Trophoblast cell (in vitro differentiated cells and primary cell): ENCODE results near the gene CACNB2.

Source experiments
- DNase-seq, 2 donors: peaks; one replicate each; pipeline ENCODE4 v3.0.0-alpha.2; 2016
- H2AFZ ChIP-seq: 2 replicates; pipeline ENCODE4 v1.6.1; 2013; ENCODE audit warnings: low read length, moderate library complexity, mild to moderate bottlenecking; ENCODE audit not compliant: insufficient read depth, poor library complexity
- H2AK5ac ChIP-seq: 2 replicates; pipeline ENCODE4 v1.6.1; 2013; ENCODE audit warnings: mild to moderate bottlenecking, low read length
- H2BK120ac ChIP-seq: 2 replicates; pipeline ENCODE4 v1.6.1; 2013; ENCODE audit warnings: low read length, mild to moderate bottlenecking, moderate library complexity; ENCODE audit not compliant: insufficient read depth, poor library complexity
- H2BK12ac ChIP-seq: 2 replicates; pipeline ENCODE4 v1.6.1; 2013; ENCODE audit warnings: mild to moderate bottlenecking, low read length, moderate library complexity
- H2BK5ac ChIP-seq: 2 replicates; pipeline ENCODE4 v1.6.1; 2013; ENCODE audit warnings: low read length, low read depth, moderate library complexity, mild to moderate bottlenecking; ENCODE audit not compliant: poor library complexity
- H3K14ac ChIP-seq: 2 replicates; pipeline ENCODE4 v1.6.1; 2013; ENCODE audit warnings: mild to moderate bottlenecking, low read length
- H3K18ac ChIP-seq: 2 replicates; pipeline ENCODE4 v1.6.1; 2013; ENCODE audit warnings: mild to moderate bottlenecking, low read length
- H3K23ac ChIP-seq: 2 replicates; pipeline ENCODE4 v1.6.1; 2013; ENCODE audit warnings: low read length
- H3K27ac ChIP-seq: 2 replicates; pipeline ENCODE4 v1.5.1; 2013; ENCODE audit warnings: low read depth, mild to moderate bottlenecking, inconsistent platforms, low read length, moderate library complexity
- H3K27me3 ChIP-seq: 2 replicates; pipeline ENCODE4 v1.6.1; 2013; ENCODE audit warnings: inconsistent platforms, mild to moderate bottlenecking, low read length, moderate library complexity; ENCODE audit not compliant: insufficient read depth
- H3K36me3 ChIP-seq, 2 experiments: 1 replicate in 1 of 2; 2 replicates in 1 of 2; pipeline ENCODE4 v1.6.1; 2013; ENCODE audit warnings: low read length in 2 of 2, mild to moderate bottlenecking in 2 of 2, moderate library complexity in 1 of 2; ENCODE audit not compliant: insufficient read depth in 2 of 2, control insufficient read depth in 1 of 2
- H3K4ac ChIP-seq: 2 replicates; pipeline ENCODE4 v1.6.1; 2013; ENCODE audit warnings: low read depth, mild to moderate bottlenecking, low read length, moderate library complexity
- H3K4me1 ChIP-seq, 2 experiments: 1 replicate in 1 of 2; 2 replicates in 1 of 2; pipeline ENCODE4 v1.6.1; 2013; ENCODE audit warnings: low read length in 2 of 2, mild to moderate bottlenecking in 2 of 2, moderate library complexity in 1 of 2; ENCODE audit not compliant: insufficient read depth in 2 of 2, control insufficient read depth in 1 of 2
- H3K4me2 ChIP-seq: 2 replicates; pipeline ENCODE4 v1.6.1; 2013; ENCODE audit warnings: inconsistent platforms, mild to moderate bottlenecking, low read length, moderate library complexity
- H3K4me3 ChIP-seq: 2 replicates; pipeline ENCODE4 v1.5.1; 2013; ENCODE audit warnings: mild to moderate bottlenecking, low read depth, low read length, inconsistent platforms
- H3K79me1 ChIP-seq: one replicate; pipeline ENCODE4 v1.6.1; 2013; ENCODE audit warnings: low read length
- H3K79me2 ChIP-seq: 2 replicates; pipeline ENCODE4 v1.6.1; 2013; ENCODE audit warnings: low read length, mild to moderate bottlenecking; ENCODE audit not compliant: control insufficient read depth, insufficient read depth, poor library complexity
- H3K9ac ChIP-seq: 2 replicates; pipeline ENCODE4 v1.6.1; 2013; ENCODE audit warnings: mild to moderate bottlenecking, low read length
- H3K9me3 ChIP-seq: 2 replicates; pipeline ENCODE4 v1.6.1; 2013; ENCODE audit warnings: low read depth, mild to moderate bottlenecking, control low read depth, inconsistent platforms, low read length; ENCODE audit not compliant: insufficient read depth
- H4K12ac ChIP-seq: 2 replicates; pipeline ENCODE4 v1.6.1; 2013; ENCODE audit warnings: low read depth, mild to moderate bottlenecking, low read length, moderate library complexity
- H4K8ac ChIP-seq: 2 replicates; pipeline ENCODE4 v1.6.1; 2013; ENCODE audit warnings: low read depth, mild to moderate bottlenecking, low read length, moderate library complexity
- H4K91ac ChIP-seq: one replicate; pipeline ENCODE4 v1.6.1; 2013; ENCODE audit warnings: low read depth, mild to moderate bottlenecking, low read length, moderate library complexity
- WGBS: extraction: QIAGEN DNeasy Blood & Tissue Kit; methylation state at CpG from one replicate; pipeline ENCODE4 v1.1.7; 2013; ENCODE audit warnings: missing lambda C conversion rate; ENCODE audit not compliant: insufficient read length, insufficient coverage; ENCODE audit errors: extremely low coverage; 5-methylcytosine and 5-hydroxymethylcytosine counted together

CACNB2 gene

DNA sequence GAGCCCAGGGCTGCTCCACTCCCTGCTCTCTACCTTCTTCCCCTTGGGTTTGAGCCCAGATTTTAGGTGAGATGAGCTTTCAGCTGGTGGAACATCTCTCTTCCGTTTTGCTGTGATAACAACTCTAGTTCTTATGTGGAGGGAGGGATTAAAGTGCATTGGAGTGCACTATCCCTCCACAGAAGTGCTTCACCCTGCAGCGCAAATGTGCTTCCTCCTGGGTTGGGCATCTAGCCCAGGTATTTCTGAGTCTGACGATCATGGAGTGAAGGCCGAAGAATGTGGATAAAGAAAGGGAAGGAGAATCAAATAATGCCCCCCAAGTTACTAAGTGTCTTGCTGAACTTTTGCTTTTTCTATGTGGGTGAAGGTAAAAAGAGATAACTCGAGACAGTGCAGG, 157.4 kb downstream of the CACNB2 start:
- no peaks in the 10 kb centered on the region for H3K9me3 ChIP-seq
- H4K91ac ChIP-seq: no peak overlapping the region
- no peaks in the 10 kb centered on the region for H3K36me3 ChIP-seq
- no peaks in the 10 kb centered on the region for H3K79me2 ChIP-seq
- H3K27ac ChIP-seq: no peak overlapping the region
- no CpG with 5 or more reads among the region's 5 CpGs for WGBS
- DNase-seq: no peak
- no peak overlapping the region for H3K18ac ChIP-seq
- no peak overlapping the region for H2BK120ac ChIP-seq
- H3K9ac ChIP-seq: no peak overlapping the region
- H2BK12ac ChIP-seq: no peak overlapping the region
- H4K12ac ChIP-seq: no peak overlapping the region
- no peak overlapping the region for H3K4me2 ChIP-seq
- no peaks in the 10 kb centered on the region for H3K4me1 ChIP-seq
- no peak overlapping the region for H2AK5ac ChIP-seq
- no peak overlapping the region for H3K4ac ChIP-seq
- no peaks in the 10 kb centered on the region for H3K27me3 ChIP-seq
- no peak overlapping the region for H3K23ac ChIP-seq
- no peak overlapping the region for H2AFZ ChIP-seq
- no peak overlapping the region for H2BK5ac ChIP-seq
- no peaks in the 10 kb centered on the region for H3K79me1 ChIP-seq
- H3K4me3 ChIP-seq: no peak overlapping the region
- no peak overlapping the region for H3K14ac ChIP-seq
- H4K8ac ChIP-seq: no peak overlapping the region

DNA sequence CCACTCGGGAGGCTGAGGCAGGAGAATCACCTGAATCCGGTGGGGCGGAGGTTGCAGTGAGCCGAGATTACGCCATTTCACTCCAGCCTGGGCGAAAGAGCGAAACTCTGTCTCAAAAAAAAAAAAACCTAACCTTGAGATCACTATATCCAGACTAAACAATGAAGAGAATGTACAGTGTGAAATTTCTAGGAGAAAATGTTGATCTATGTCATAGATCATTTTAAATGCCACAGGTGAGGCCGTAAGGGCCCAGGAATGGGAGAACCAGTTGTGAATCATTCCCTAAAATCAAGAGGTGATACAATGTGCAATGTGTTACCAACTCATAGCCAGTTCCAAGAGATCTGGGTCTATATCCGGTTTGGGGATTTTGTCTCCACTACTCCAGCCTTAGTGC, 158.0 kb downstream of the CACNB2 start:
- Histone ChIP-seq H3K14ac (no peak overlapping the region), H3K79me2 (no peaks in the 10 kb centered on the region), H3K27me3 (no peaks in the 10 kb centered on the region), H2AFZ (no peak overlapping the region), H3K4me2 (no peak overlapping the region), H3K4ac (no peak overlapping the region), H3K9ac (no peak overlapping the region), H4K91ac (no peak overlapping the region), H3K36me3 (no peaks in the 10 kb centered on the region), H4K12ac (no peak overlapping the region), H4K8ac (no peak overlapping the region), H3K4me3 (no peak overlapping the region), H3K4me1 (no peaks in the 10 kb centered on the region), H2BK5ac (no peak overlapping the region), H3K18ac (no peak overlapping the region), H3K27ac (no peak overlapping the region), H2BK12ac (no peak overlapping the region), H2AK5ac (no peak overlapping the region), H2BK120ac (no peak overlapping the region), H3K79me1 (no peaks in the 10 kb centered on the region), H3K23ac (no peak overlapping the region), H3K9me3 (no peaks in the 10 kb centered on the region)
- peak; percentile 60 to 90 for DNase-seq
- no CpG with 5 or more reads among the region's 9 CpGs for WGBS

GRCh38 chr10:18303851-18304801, 163.9 kb downstream of the CACNB2 start:
- Histone ChIP-seq H3K4me3 (no peak overlapping the region), H3K79me2 (no peaks in the 10 kb centered on the region), H2AK5ac (no peak overlapping the region), H3K9me3 (no peaks in the 10 kb centered on the region), H3K27me3 (no peaks in the 10 kb centered on the region), H3K18ac (no peak overlapping the region), H3K4ac (no peak overlapping the region), H2BK12ac (no peak overlapping the region), H3K4me1 (no peaks in the 10 kb centered on the region), H2BK120ac (no peak overlapping the region), H3K79me1 (no peaks in the 10 kb centered on the region), H3K14ac (no peak overlapping the region), H3K9ac (no peak overlapping the region), H3K27ac (no peak overlapping the region), H3K4me2 (no peak overlapping the region), H2BK5ac (no peak overlapping the region), H4K8ac (no peak overlapping the region), H3K36me3 (no peaks in the 10 kb centered on the region), H3K23ac (no peak overlapping the region), H4K12ac (no peak overlapping the region), H4K91ac (no peak overlapping the region), H2AFZ (no peak overlapping the region)
- no peak for DNase-seq
- no CpG with 5 or more reads among the region's 12 CpGs for WGBS

- no peak overlapping the region for H4K12ac ChIP-seq
- no peak overlapping the region for H3K9ac ChIP-seq
- no peak overlapping the region for H2BK120ac ChIP-seq
- H3K9me3 ChIP-seq: no peaks in the 10 kb centered on the region
- no peak overlapping the region for H3K18ac ChIP-seq
- no peak overlapping the region for H3K23ac ChIP-seq
- no peak overlapping the region for H3K14ac ChIP-seq
- no peak overlapping the region for H2BK5ac ChIP-seq
- no peak overlapping the region for H3K4me3 ChIP-seq
- H3K79me2 ChIP-seq: no peaks in the 10 kb centered on the region
- no peak overlapping the region for H4K91ac ChIP-seq
- H3K36me3 ChIP-seq: no peaks in the 10 kb centered on the region
- H2BK12ac ChIP-seq: no peak overlapping the region
- WGBS: 100% methylated on average over 1 of the region's 3 CpGs
- H3K4me1 ChIP-seq: no peaks in the 10 kb centered on the region
- H3K27me3 ChIP-seq: no peaks in the 10 kb centered on the region
- no peak overlapping the region for H3K4me2 ChIP-seq
- no peak overlapping the region for H2AFZ ChIP-seq
- no peak overlapping the region for H3K4ac ChIP-seq
- no peaks in the 10 kb centered on the region for H3K79me1 ChIP-seq
- no peak overlapping the region for H4K8ac ChIP-seq
- DNase-seq: no peak
- H3K27ac ChIP-seq: no peak overlapping the region
- no peak overlapping the region for H2AK5ac ChIP-seq
Observed at GRCh38 chr10:18306031-18306430, 165.8 kb downstream of the CACNB2 start.
